Measurements from ENCODE around the gene ADGRA1.

GRCh38 chr10:133125901-133126300 lies 38.2 kb downstream of the ADGRA1 start:
- TF ChIP-seq CTCF (IDR thresholded peaks at IDR 0.05; ENCODE audit: low read depth, low read length) (no peak), EZH2phosphoT487 (IDR thresholded peaks at IDR 0.05; ENCODE audit: low read depth) (no peak)
